Neural cell (in vitro differentiated cells): Measurements from ENCODE around the gene PIGQ. TPM values are rescaled to one million over a fixed set of nuclear protein-coding genes. Genes with fewer than 3 reads are reported as not detected.

ENCODE experiments used
- H2AFZ ChIP-seq: fragments of 200-600, 300-800 bp; sonication (generic), shearing (Covaris generic); 2 replicates; pipeline ENCODE4 v1.6.0; 2014; ENCODE audit warnings: low read depth, mild to moderate bottlenecking, antibody characterized with exemption, low read length, moderate library complexity
- H3F3A ChIP-seq: fragments of 200-600 bp; shearing (Covaris generic); 2 replicates; pipeline ENCODE4 v1.6.1; 2016; ENCODE audit warnings: mild to moderate bottlenecking, moderate library complexity, mixed read lengths, antibody characterized with exemption, low read length; ENCODE audit not compliant: insufficient read depth, poor library complexity, severe bottlenecking
- H3K27ac ChIP-seq: fragments of 200-600, 300-800 bp; sonication (generic), shearing (Covaris generic); 2 replicates; pipeline ENCODE4 v1.5.1; 2014; ENCODE audit warnings: mild to moderate bottlenecking, low read length, moderate library complexity
- H3K27me3 ChIP-seq: fragments of 300-800, 200-600 bp; sonication (generic), shearing (Covaris generic); 2 replicates; pipeline ENCODE4 v1.6.0; 2014; ENCODE audit warnings: mild to moderate bottlenecking, low read depth, low read length, moderate library complexity; ENCODE audit not compliant: insufficient read depth
- H3K36me3 ChIP-seq: fragments of 300-800, 200-600 bp; sonication (generic), shearing (Covaris generic); 2 replicates; pipeline ENCODE4 v1.5.1; 2014; ENCODE audit warnings: mild to moderate bottlenecking, antibody characterized with exemption, low read length, moderate library complexity; ENCODE audit not compliant: insufficient read depth
- H3K4me2 ChIP-seq: fragments of 300-800, 200-600 bp; sonication (generic), shearing (Covaris generic); 2 replicates; pipeline ENCODE4 v1.6.0; 2014; ENCODE audit warnings: mild to moderate bottlenecking, low read length
- H3K4me3 ChIP-seq: fragments of 300-800, 200-600 bp; sonication (generic), shearing (Covaris generic); 2 replicates; pipeline ENCODE4 v1.5.1; 2014; ENCODE audit warnings: mild to moderate bottlenecking, low read length, moderate library complexity
- H3K79me2 ChIP-seq: fragments of 200-600 bp; shearing (Covaris generic); replicated peaks from 2 replicates; pipeline ENCODE4 v1.6.0; 2014; ENCODE audit warnings: mild to moderate bottlenecking, low read length, moderate library complexity; ENCODE audit not compliant: insufficient read depth
- H3K9ac ChIP-seq: fragments of 300-800, 200-600 bp; sonication (generic), shearing (Covaris generic); 2 replicates; pipeline ENCODE4 v1.6.1; 2016; ENCODE audit warnings: mild to moderate bottlenecking, low read length, mixed read lengths
- H3K9me2 ChIP-seq: fragments of 200-600 bp; shearing (Covaris generic); 2 replicates; pipeline ENCODE4 v1.6.1; 2016; ENCODE audit warnings: mild to moderate bottlenecking, low read length, mixed read lengths; ENCODE audit not compliant: insufficient read depth
- H3K9me3 ChIP-seq: fragments of 200-600, 300-800 bp; sonication (generic), shearing (Covaris generic); 2 replicates; pipeline ENCODE4 v1.6.1; 2016; ENCODE audit warnings: mild to moderate bottlenecking, mixed run types, low read length, moderate library complexity, mixed read lengths
- H4K20me1 ChIP-seq: fragments of 200-600 bp; shearing (Covaris generic); 2 replicates; pipeline ENCODE4 v1.6.1; 2016; ENCODE audit warnings: mild to moderate bottlenecking, mixed run types; ENCODE audit not compliant: insufficient read depth
- EP300 ChIP-seq: fragments of 450-650 bp; conservative IDR thresholded peaks from 2 replicates; pipeline ENCODE4 v1.6.1; 2014; ENCODE audit warnings: antibody characterized with exemption, mild to moderate bottlenecking, moderate library complexity; ENCODE audit not compliant: poor library complexity, severe bottlenecking
- EZH2 ChIP-seq: fragments of 200-600, 300-800 bp; shearing (Covaris generic), sonication (generic); IDR thresholded peaks from 2 replicates; pipeline ENCODE4 v1.6.1; 2014; ENCODE audit warnings: antibody characterized with exemption, low read length, borderline replicate concordance, mild to moderate bottlenecking; ENCODE audit not compliant: insufficient read depth, poor library complexity, severe bottlenecking
- MXI1 ChIP-seq: fragments of 450-650 bp; conservative IDR thresholded peaks from 2 replicates; pipeline ENCODE4 v1.6.1; 2014; ENCODE audit warnings: antibody characterized with exemption, mild to moderate bottlenecking; ENCODE audit not compliant: poor library complexity, severe bottlenecking
- POLR2AphosphoS5 ChIP-seq: IDR thresholded peaks from 2 replicates; pipeline ENCODE4 v1.6.1; 2012
- RAD21 ChIP-seq: fragments of 450-650 bp; conservative IDR thresholded peaks from 2 replicates; pipeline ENCODE4 v1.6.1; 2014; ENCODE audit warnings: antibody characterized with exemption, mild to moderate bottlenecking, moderate library complexity
- SMC3 ChIP-seq: fragments of 450-650 bp; conservative IDR thresholded peaks from 2 replicates; pipeline ENCODE4 v1.6.1; 2014; ENCODE audit warnings: antibody characterized with exemption, mild to moderate bottlenecking, moderate library complexity; ENCODE audit not compliant: poor library complexity
- TAF1 ChIP-seq: IDR thresholded peaks from 2 replicates; pipeline ENCODE4 v1.6.1; 2012; ENCODE audit warnings: low read depth
- polyA plus RNA-seq: library from polyadenylated mRNA; depleted of rRNA; stranded (reverse); fragments of >200 nt; gene quantifications from 2 replicates; pipeline ENCODE4 v1.2.3, GENCODE V29; 2014
- TF ChIP-seq, protein P1 (sequence below): fragments of 450-650 bp; IDR thresholded peaks from 2 replicates; pipeline ENCODE4 v1.5.1; 2014; ENCODE audit warnings: antibody characterized with exemption, mild to moderate bottlenecking, moderate library complexity; ENCODE audit not compliant: poor library complexity, severe bottlenecking
- TF ChIP-seq, protein P2 (sequence below): IDR thresholded peaks from 2 replicates; pipeline ENCODE4 v1.6.1; 2012; ENCODE audit warnings: borderline replicate concordance

PIGQ gene
- polyA plus RNA-seq, 1 donor from 2014 or later = 69.2 TPM

DNA sequence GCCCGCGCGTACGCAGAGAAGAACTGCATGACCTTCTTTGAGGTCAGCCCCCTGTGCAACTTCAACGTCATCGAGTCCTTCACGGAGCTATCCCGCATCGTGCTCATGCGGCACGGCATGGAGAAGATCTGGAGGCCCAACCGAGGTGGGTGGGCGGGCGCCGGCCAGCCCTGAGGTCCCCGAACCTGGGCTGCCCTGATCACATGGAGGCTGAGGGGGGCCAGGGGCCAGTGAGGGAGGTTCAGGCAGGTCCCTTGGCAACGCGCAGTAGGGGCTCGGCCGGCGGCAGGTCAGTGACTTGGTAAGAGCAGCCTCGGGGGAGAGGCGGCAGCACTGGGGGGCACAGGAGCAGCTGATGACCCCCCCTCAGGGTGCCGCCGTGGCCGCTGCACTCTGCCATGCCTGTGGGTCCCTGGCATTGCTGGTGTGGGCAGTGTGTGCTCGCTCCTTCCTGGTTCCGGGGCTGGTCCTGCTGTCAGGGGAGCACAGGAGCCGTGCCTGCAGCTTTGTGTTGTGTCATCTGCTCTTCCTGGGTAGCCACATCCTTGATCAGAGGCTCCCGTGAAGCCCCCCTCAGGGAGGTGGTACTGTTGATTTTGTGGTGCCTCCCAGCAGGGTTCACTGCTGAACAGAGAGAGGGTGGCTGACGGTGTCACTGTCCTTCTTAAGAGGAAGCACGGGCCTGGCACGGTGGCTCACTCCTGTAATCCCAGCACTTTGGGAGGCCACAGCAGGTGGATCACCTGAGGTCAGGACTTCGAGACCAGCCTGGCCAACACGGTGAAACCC is 56.4 kb downstream of the PIGQ start:
- no peak overlapping the region for H3K9ac ChIP-seq

DNA sequence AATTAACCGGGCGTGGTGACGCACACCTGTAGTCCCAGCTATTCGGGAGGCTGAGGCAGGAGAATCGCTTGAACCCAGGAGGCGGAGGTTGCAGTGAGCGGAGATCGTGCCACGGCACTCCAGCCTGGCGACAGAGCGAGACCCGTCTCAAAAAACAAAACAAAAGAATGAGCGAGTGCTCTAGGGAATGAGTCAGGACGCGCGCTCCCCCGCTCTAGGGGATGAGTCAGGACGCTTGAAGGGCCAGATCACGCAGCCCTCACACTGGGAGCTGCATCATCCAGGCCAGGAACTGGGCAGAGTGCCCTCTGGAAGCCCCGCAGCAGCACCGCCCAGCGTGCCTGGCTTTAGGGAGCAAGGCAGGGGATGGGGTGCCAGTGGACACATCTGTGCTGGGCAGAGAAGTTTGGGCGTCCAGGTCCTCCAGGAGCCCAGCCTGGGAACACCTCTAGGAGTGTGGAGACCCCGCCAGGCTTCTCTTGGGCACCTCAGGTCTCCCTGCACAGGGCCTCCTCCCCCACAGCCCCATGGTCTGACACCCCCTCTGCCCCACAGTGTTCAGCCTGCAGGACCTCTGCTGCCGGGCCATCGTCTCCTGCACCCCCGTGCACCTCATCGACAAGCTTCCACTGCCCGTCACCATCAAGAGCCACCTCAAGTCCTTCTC is 57.2 kb downstream of the PIGQ start:
- H3K9me2 ChIP-seq = no peaks in the 10 kb centered on the region
- TF ChIP-seq EP300 (no peak), MXI1 (no peak), SMC3 (no peak), EZH2 (no peak), TAF1 (no peak), RAD21 (no peak), POLR2AphosphoS5 (no peak)
- TF ChIP-seq, protein P1, sequence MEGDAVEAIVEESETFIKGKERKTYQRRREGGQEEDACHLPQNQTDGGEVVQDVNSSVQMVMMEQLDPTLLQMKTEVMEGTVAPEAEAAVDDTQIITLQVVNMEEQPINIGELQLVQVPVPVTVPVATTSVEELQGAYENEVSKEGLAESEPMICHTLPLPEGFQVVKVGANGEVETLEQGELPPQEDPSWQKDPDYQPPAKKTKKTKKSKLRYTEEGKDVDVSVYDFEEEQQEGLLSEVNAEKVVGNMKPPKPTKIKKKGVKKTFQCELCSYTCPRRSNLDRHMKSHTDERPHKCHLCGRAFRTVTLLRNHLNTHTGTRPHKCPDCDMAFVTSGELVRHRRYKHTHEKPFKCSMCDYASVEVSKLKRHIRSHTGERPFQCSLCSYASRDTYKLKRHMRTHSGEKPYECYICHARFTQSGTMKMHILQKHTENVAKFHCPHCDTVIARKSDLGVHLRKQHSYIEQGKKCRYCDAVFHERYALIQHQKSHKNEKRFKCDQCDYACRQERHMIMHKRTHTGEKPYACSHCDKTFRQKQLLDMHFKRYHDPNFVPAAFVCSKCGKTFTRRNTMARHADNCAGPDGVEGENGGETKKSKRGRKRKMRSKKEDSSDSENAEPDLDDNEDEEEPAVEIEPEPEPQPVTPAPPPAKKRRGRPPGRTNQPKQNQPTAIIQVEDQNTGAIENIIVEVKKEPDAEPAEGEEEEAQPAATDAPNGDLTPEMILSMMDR = no peak
- TF ChIP-seq, protein P2, sequence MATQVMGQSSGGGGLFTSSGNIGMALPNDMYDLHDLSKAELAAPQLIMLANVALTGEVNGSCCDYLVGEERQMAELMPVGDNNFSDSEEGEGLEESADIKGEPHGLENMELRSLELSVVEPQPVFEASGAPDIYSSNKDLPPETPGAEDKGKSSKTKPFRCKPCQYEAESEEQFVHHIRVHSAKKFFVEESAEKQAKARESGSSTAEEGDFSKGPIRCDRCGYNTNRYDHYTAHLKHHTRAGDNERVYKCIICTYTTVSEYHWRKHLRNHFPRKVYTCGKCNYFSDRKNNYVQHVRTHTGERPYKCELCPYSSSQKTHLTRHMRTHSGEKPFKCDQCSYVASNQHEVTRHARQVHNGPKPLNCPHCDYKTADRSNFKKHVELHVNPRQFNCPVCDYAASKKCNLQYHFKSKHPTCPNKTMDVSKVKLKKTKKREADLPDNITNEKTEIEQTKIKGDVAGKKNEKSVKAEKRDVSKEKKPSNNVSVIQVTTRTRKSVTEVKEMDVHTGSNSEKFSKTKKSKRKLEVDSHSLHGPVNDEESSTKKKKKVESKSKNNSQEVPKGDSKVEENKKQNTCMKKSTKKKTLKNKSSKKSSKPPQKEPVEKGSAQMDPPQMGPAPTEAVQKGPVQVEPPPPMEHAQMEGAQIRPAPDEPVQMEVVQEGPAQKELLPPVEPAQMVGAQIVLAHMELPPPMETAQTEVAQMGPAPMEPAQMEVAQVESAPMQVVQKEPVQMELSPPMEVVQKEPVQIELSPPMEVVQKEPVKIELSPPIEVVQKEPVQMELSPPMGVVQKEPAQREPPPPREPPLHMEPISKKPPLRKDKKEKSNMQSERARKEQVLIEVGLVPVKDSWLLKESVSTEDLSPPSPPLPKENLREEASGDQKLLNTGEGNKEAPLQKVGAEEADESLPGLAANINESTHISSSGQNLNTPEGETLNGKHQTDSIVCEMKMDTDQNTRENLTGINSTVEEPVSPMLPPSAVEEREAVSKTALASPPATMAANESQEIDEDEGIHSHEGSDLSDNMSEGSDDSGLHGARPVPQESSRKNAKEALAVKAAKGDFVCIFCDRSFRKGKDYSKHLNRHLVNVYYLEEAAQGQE = no peak
- no peak overlapping the region for H2AFZ ChIP-seq
- H3K9me3 ChIP-seq = no peaks in the 10 kb centered on the region
- H3K27ac ChIP-seq = no peak overlapping the region
- H3K9ac ChIP-seq = no peak overlapping the region
- H3K4me3 ChIP-seq = no peak overlapping the region
- no peaks in the 10 kb centered on the region for H4K20me1 ChIP-seq
- no peaks in the 10 kb centered on the region for H3K27me3 ChIP-seq
- no peaks in the 10 kb centered on the region for H3F3A ChIP-seq
- H3K4me2 ChIP-seq = no peak overlapping the region
- no peaks in the 10 kb centered on the region for H3K36me3 ChIP-seq
- H3K79me2 ChIP-seq = no peaks in the 10 kb centered on the region

More for the DNA sequence above, 56.4 kb downstream of the PIGQ start:
- no peaks in the 10 kb centered on the region for H3K9me3 ChIP-seq
- no peak overlapping the region for H3K4me3 ChIP-seq
- H4K20me1 ChIP-seq = no peaks in the 10 kb centered on the region
- H3K79me2 ChIP-seq = no peaks in the 10 kb centered on the region
- TF ChIP-seq, protein P1 = no peak
- TF ChIP-seq TAF1 (no peak), POLR2AphosphoS5 (no peak), EP300 (no peak)
- TF ChIP-seq, protein P2 = no peak
- no peaks in the 10 kb centered on the region for H3F3A ChIP-seq
- H3K27me3 ChIP-seq = no peaks in the 10 kb centered on the region
- H3K4me2 ChIP-seq = no peak overlapping the region
- no peak overlapping the region for H2AFZ ChIP-seq
- no peaks in the 10 kb centered on the region for H3K9me2 ChIP-seq
- no peaks in the 10 kb centered on the region for H3K36me3 ChIP-seq
- no peak overlapping the region for H3K27ac ChIP-seq
